Epithelial cell of esophagus (primary cell): ENCODE measurements around the gene VWA3B.
"Not testable (repeated sequence)": the region's sequence is repeated elsewhere in the genome, so short reads cannot be mapped to it uniquely, and the experiment has no call there.

Experiments used
- DNase-seq: peaks from one replicate; pipeline ENCODE4 v3.0.0; 2010; ENCODE audit warnings: low read depth
- H3K4me3 ChIP-seq: 2 replicates; pipeline ENCODE4 v1.5.1; 2011; ENCODE audit warnings: mild to moderate bottlenecking, low read length, control low read depth
- TF ChIP-seq, protein P1 (sequence below): IDR thresholded peaks from 2 replicates; pipeline ENCODE4 v1.5.1; 2011; ENCODE audit warnings: low read depth, mild to moderate bottlenecking, low read length, control low read depth, inconsistent platforms; ENCODE audit not compliant: insufficient read depth; ENCODE audit errors: missing control alignments

Gene VWA3B

DNA sequence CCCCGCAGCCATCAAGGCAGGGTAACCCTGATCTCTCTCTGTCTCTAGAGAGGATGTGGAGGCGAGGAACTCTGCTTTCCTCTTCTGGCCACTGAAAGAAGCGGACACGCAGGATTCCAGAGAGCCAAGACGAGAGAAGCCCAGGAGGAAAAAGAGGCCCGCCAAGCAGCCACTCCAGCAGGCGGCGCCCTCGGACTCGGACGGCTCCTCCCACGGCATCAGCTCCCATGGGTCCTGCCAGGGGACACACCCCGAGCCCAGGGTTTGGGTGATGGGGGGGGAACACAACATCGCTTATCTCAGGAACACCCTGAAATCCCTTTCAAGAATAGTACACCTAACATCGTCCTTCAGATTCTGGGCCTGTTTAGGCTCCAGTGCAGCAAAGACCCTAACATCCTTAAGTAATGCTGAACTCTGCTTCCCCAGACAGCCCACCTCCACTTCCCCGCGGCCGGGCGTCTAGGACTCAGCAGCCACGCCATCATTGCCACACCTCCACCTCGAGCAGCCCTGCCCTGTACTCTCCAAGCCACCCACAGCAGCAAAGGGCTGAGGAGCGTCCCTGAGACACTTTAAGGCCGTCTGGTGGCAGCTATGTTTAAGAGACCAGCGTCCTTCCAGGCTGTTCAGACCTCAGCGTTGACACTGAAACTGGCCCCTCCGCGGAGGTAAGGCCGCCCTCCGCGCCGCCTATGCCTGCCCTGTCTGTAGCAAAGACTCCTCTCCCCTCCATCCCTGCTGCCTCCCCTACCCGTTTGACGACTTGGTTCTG, 225.0 kb downstream of the VWA3B start:
- DNase-seq = no peak
- TF ChIP-seq, protein P1, sequence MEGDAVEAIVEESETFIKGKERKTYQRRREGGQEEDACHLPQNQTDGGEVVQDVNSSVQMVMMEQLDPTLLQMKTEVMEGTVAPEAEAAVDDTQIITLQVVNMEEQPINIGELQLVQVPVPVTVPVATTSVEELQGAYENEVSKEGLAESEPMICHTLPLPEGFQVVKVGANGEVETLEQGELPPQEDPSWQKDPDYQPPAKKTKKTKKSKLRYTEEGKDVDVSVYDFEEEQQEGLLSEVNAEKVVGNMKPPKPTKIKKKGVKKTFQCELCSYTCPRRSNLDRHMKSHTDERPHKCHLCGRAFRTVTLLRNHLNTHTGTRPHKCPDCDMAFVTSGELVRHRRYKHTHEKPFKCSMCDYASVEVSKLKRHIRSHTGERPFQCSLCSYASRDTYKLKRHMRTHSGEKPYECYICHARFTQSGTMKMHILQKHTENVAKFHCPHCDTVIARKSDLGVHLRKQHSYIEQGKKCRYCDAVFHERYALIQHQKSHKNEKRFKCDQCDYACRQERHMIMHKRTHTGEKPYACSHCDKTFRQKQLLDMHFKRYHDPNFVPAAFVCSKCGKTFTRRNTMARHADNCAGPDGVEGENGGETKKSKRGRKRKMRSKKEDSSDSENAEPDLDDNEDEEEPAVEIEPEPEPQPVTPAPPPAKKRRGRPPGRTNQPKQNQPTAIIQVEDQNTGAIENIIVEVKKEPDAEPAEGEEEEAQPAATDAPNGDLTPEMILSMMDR = no peak
- no peak overlapping the region for H3K4me3 ChIP-seq

DNA sequence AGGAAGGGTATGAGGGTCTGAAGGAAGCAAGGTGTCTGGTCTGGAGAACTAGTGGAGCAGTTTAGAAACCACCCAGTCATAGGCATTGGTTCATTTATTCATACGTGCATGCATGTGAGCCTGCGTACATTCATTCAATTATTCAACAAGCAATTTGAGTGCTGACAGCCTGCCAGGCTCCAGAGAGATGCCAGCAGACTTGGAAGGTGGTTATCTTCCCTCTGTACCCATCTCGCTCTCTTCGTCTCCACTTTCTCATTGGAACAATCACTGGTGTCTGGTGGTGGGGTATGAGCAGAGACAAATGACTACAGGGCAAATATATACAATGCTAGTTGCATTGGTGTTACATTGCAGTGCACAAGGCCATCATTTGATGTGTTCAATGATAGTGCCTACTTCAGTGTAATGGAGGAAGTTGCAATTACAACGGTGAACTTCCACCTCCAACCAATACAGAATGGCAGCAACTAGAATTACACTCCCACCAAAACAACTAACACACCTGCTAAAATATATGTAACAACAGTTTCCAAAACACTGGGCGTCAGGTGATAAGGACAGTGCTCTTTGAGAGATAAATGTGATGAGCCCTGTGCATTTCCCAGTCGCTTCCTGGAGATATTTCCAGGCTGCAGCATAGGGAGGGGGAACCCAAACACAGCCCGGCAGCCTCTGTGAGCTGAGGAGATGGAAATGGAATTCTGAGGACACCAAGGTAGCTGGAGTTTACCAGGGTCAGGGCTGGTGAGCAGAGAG, 226.7 kb downstream of the VWA3B start:
- TF ChIP-seq, protein P1 = no peak

DNA sequence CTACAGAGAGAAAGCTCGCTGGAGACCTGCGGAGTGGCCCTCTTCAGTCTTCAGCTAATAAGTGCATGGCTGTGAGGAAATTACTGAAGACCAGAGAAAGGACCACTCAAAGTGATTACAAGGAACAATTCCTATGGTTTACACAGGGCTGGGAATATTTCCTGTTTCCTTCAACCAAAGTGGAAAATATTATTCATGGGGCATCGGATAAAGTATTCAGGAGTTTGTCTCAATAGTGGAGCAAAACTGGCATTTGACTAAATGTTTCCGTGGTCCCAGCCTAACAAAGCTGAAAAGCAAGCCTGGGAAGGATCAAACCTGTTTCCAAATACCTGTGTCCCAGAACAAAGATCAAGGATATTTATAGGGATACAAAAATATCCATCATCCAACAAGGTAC, 227.3 kb downstream of the VWA3B start:
- TF ChIP-seq, protein P1 = no peak
- DNase-seq = no peak
- no peak overlapping the region for H3K4me3 ChIP-seq

More for the DNA sequence above, 226.7 kb downstream of the VWA3B start:
- no peak overlapping the region for H3K4me3 ChIP-seq
- no peak for DNase-seq

DNA sequence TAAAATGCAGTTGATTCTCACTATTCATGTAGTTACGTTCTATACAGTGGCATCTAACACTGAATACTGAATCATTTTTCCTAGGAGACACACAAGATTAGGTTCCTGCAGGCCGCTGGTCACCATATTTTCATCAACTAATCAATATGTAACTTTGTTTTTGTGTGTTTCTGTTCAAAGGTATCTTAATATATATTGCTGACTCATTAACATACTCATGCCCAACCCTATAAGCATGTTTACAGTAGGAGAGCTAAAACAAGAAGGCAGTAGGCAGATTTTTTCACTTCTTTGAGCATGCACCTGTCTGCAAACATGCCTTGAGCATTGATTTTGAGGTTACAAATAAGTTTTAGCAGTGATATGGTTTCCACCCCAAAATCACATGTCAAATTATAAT, 229.0 kb downstream of the VWA3B start:
- TF ChIP-seq, protein P1 = no peak
- DNase-seq = no peak
- no peak overlapping the region for H3K4me3 ChIP-seq

DNA sequence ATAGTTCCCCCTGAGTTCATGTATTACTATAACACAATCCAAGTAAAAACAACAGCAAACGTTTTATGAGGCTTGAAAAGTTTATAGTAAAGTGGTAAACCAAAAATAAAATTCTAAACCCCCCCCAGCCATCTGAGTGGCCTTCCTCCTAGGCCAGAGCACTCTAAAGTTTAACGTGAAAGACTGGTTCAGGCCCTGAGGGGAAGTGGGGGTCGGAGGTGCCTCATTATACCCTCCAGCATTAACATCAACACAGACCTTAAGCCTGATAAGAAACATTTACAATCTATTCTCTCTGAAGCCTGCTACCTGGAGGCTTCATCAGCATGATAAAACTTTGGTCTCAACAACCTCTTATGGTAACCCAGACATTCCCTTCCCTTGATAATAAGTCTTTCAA, 230.2 kb downstream of the VWA3B start:
- TF ChIP-seq, protein P1 = no peak
- H3K4me3 ChIP-seq = no peak overlapping the region
- DNase-seq = no peak

DNA sequence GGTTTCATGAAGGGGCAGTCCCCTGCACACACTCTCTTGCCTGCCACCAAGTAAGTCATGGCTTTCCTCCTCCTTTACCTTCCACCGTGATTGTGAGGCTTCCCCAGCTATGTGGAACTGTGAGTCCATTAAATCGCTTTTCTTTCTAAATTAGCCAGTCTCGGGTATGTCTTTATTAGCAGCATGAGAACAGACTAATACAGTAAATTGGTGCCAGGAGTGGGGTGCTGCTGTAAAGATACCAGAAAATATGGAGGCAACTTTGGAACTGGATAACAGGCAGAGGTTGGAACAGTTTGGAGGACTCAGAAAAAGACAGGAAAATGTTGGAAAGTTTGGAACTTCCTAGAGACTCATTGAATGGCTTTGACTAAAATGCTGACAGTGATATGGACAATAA, 233.2 kb downstream of the VWA3B start:
- not testable (repeated sequence) for H3K4me3 ChIP-seq, DNase-seq

DNA sequence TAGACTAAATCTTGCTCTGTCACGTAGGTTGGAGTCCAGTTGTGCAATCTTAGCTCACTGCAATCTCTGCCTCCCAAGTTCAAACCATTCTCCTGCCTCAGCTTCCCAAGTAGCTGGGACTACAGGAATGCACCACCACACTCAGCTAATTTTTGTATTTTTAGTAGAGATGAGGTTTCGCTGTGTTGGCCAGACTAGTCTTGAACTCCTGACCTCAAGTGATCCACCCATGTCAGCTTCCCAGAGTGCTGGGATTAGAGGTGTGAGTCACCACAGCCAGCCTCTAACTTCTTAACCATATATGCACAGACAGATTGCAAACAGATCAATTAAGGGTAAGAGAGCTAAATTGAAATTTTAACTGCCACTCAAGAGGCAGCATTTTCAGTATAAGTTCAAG, 237.2 kb downstream of the VWA3B start:
- TF ChIP-seq, protein P1 = no peak
- no peak overlapping the region for H3K4me3 ChIP-seq
- no peak for DNase-seq
